ENCODE data around the gene PTGES.

PTGES gene

DNA sequence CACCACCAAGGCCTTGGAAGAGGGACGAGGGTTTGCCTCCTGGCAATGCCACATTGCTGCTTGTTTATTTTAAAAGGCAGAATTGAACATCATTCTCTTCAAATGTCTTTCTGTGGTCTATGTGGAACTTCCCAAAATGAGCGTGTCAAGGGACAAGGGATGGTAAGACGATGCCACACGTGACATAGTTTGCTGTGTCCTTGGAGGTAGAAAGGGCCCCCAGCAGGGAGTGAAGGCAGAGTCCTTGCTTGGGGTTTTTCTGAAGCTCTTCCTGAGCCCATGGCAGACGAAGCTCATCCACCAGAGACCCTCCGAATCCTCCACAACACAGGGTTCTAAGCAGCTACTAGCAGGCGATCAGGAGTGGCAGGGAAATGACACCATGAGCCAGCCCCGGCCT is 59.1 kb downstream of the PTGES start:
- no peak for DNase-seq (ENCODE audit: low read depth)
- TF ChIP-seq, protein P1, sequence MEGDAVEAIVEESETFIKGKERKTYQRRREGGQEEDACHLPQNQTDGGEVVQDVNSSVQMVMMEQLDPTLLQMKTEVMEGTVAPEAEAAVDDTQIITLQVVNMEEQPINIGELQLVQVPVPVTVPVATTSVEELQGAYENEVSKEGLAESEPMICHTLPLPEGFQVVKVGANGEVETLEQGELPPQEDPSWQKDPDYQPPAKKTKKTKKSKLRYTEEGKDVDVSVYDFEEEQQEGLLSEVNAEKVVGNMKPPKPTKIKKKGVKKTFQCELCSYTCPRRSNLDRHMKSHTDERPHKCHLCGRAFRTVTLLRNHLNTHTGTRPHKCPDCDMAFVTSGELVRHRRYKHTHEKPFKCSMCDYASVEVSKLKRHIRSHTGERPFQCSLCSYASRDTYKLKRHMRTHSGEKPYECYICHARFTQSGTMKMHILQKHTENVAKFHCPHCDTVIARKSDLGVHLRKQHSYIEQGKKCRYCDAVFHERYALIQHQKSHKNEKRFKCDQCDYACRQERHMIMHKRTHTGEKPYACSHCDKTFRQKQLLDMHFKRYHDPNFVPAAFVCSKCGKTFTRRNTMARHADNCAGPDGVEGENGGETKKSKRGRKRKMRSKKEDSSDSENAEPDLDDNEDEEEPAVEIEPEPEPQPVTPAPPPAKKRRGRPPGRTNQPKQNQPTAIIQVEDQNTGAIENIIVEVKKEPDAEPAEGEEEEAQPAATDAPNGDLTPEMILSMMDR (IDR thresholded peaks at IDR 0.05; ENCODE audit: low read length, missing control alignments), result no peak
- no peak overlapping the region for H3K4me3 ChIP-seq (replicated peaks; ENCODE audit: low read depth, low read length)

DNA sequence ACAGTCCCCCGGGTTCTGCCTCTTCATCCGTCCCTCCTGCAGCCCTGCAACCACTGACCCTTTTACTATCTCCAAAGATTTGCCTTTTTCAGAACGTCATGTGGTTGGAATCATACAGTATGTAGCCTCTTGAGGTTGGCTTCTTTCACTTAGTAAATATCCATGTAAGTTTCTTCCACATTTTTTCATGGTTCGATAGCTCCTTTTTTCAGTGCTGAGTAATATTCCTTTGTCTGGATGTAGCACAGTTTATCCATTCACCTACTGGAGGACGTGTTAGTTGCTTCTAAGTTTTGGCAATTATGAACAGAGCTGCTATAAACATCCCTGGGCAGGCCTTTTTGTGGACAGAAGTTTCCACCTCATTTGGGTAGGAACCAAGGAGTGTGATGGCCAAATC is 60.3 kb downstream of the PTGES start:
- TF ChIP-seq, protein P1 (IDR thresholded peaks at IDR 0.05; ENCODE audit: low read length, missing control alignments), result no peak
- DNase-seq (ENCODE audit: low read depth), result no peak

More for the DNA sequence above, 60.3 kb downstream of the PTGES start:
- H3K4me3 ChIP-seq (replicated peaks; ENCODE audit: low read depth, low read length), result no peak overlapping the region
